Left hindlimb (tissue), 1 donor: Measurements from ENCODE around the gene RSPO1.

Experiments
- DNase-seq: peaks from one replicate; pipeline ENCODE4 v3.0.0-alpha.2; 2018

Gene RSPO1

GRCh38 chr1:37656026-37656425 is 21.3 kb upstream of the RSPO1 start:
- no peak for DNase-seq

GRCh38 chr1:37655274-37655673 is 20.6 kb upstream of the RSPO1 start:
- DNase-seq = no peak

- DNase-seq = no peak
Observed at GRCh38 chr1:37653906-37654305, 19.2 kb upstream of the RSPO1 start.

GRCh38 chr1:37652976-37653375 is 18.3 kb upstream of the RSPO1 start:
- DNase-seq = no peak

- DNase-seq = no peak
Observed at GRCh38 chr1:37651803-37652202, 17.1 kb upstream of the RSPO1 start.

GRCh38 chr1:37650721-37651120 is 16.0 kb upstream of the RSPO1 start:
- DNase-seq = no peak

- DNase-seq = no peak
Observed at GRCh38 chr1:37650173-37650572, 15.5 kb upstream of the RSPO1 start.

- DNase-seq = no peak
Observed at GRCh38 chr1:37647281-37647680, 12.6 kb upstream of the RSPO1 start.

GRCh38 chr1:37641059-37641458 is 6.4 kb upstream of the RSPO1 start:
- no peak for DNase-seq

GRCh38 chr1:37636435-37636834 is 1.7 kb upstream of the RSPO1 start:
- DNase-seq = no peak

GRCh38 chr1:37634992-37635902 is 555 bp upstream of the RSPO1 start:
- no peak for DNase-seq

GRCh38 chr1:37633938-37634243 is 801 bp downstream of the RSPO1 start:
- DNase-seq = no peak

GRCh38 chr1:37633040-37633937 is 1.4 kb downstream of the RSPO1 start:
- DNase-seq = no peak

GRCh38 chr1:37631036-37631435 is 3.7 kb downstream of the RSPO1 start:
- no peak for DNase-seq

GRCh38 chr1:37630426-37631028 is 4.2 kb downstream of the RSPO1 start:
- DNase-seq = no peak

- no peak for DNase-seq
Observed at GRCh38 chr1:37629726-37630425, 4.8 kb downstream of the RSPO1 start.

GRCh38 chr1:37629008-37629407 is 5.7 kb downstream of the RSPO1 start:
- DNase-seq = no peak

GRCh38 chr1:37628026-37628556 is 6.6 kb downstream of the RSPO1 start:
- DNase-seq = no peak

- no peak for DNase-seq
Observed at GRCh38 chr1:37622131-37622530, 12.6 kb downstream of the RSPO1 start.

GRCh38 chr1:37621326-37621870 is 13.3 kb downstream of the RSPO1 start:
- DNase-seq = no peak

- DNase-seq = no peak
Observed at GRCh38 chr1:37620707-37621106, 14.0 kb downstream of the RSPO1 start.

- no peak for DNase-seq
Observed at GRCh38 chr1:37616330-37616729, 18.4 kb downstream of the RSPO1 start.
